NCI-H446 (cell line): Measurements from ENCODE around the gene CES4A.
A peak's percentile ranks its signal among the peaks of the same experiment; 100 is the strongest.
"Not testable (repeated sequence)": the region's sequence is repeated elsewhere in the genome, so short reads cannot be mapped to it uniquely, and the experiment has no call there.

Source experiments
- DNase-seq, 2 experiments: peaks; one replicate each; lab custom pipeline; 2025; lab: John Stamatoyannopoulos, UW

CES4A gene

DNA sequence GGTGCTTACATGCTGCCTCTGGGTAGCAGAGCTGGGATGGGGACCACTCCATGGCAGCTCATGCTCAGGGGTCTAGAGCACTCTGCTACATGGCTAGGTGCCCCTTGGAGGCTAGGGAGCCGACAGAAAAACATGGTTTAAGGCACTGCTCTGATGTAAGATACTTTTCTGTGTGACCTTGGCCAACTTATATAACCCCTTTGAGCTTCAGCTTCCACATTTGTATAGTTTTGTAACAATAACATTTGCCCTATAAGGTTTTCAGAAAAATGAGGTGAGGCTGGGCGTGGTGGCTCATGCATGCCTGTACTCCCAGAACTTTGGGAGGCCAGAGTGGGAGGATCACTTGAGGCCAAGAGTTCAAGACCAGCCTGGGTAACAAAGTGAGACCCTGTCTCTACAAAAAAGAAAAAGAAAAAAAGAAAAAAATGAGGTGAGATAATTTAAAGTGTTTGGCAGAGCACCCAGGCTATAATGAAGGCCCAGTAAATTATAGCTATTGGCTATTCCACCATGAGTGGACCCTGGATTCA is 3.2 kb downstream of the CES4A start:
- no peak for DNase-seq

- not testable (repeated sequence) for DNase-seq
Observed at GRCh38 chr16:66993558-66993957, 5.2 kb downstream of the CES4A start.

DNA sequence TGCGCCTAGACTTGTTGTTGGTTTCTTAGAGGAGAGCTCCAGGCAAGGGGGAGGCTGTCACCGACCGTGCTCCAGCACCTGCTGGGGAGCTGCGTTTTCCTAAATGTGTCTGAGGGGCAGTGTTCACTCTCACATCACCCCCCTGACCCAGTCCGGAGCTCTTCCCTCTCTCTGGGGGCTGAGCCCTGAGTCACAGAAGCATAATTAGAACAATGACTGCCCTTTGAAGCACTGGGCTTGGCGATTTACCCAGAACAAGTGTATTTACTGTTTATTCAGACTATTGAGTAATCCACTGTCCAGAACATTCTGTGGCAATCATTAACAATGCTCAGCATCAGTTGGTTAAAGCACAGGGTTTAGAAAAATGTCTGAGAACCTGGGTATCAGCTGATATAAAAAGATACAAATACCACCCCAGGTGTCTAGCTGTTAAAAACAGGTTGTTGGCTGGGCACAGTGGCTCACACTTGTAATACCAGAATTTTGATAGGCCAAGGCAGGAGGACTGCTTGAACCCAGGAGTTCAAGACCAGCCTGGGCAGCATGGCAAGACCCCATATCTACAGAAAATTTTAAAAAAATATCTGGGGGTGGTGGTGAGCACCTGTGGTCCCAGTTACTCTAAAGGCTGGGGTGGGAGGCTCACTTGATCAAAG is 8.1 kb downstream of the CES4A start:
- DNase-seq, result no peak

GRCh38 chr16:66996983-66997358 is 8.6 kb downstream of the CES4A start:
- no peak for DNase-seq

DNA sequence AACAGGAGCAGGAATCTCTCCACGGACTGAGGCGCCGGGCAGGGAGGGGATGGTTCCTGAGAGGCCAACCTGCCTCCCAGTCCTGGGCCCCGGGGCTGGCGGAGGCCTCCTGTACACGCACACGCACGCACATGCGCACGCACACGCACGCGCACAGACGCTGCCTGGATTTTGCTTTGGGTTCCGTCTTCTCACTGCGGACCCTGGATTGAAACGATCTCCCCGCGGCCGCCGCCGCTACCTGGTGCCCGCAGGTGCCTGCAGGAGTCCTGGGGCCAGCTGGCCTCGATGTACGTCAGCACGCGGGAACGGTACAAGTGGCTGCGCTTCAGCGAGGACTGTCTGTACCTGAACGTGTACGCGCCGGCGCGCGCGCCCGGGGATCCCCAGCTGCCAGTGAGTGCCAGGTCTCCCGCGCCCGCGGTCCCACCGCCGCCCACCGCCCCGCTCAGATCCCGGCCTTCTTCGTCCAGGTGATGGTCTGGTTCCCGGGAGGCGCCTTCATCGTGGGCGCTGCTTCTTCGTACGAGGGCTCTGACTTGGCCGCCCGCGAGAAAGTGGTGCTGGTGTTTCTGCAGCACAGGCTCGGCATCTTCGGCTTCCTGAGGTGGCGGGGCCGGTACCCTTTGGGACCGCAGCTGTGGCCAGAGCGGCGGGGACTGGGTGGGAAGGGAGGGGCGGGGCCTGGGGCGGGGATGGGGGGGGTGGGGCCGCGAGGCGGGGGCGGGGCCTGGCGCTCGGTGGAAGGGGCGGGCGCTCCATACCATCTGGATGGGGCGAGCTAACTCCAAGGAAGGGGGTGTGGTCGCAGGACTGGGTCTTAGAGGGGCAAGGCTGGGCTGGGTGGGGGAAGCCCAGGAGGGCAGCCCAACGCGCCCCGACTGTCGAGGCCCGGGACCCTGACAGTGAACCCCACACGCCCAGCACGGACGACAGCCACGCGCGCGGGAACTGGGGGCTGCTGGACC is 12.3 kb downstream of the CES4A start:
- DNase-seq, result no peak

GRCh38 chr16:67001726-67002125 is 13.3 kb downstream of the CES4A start:
- DNase-seq, result no peak

DNA sequence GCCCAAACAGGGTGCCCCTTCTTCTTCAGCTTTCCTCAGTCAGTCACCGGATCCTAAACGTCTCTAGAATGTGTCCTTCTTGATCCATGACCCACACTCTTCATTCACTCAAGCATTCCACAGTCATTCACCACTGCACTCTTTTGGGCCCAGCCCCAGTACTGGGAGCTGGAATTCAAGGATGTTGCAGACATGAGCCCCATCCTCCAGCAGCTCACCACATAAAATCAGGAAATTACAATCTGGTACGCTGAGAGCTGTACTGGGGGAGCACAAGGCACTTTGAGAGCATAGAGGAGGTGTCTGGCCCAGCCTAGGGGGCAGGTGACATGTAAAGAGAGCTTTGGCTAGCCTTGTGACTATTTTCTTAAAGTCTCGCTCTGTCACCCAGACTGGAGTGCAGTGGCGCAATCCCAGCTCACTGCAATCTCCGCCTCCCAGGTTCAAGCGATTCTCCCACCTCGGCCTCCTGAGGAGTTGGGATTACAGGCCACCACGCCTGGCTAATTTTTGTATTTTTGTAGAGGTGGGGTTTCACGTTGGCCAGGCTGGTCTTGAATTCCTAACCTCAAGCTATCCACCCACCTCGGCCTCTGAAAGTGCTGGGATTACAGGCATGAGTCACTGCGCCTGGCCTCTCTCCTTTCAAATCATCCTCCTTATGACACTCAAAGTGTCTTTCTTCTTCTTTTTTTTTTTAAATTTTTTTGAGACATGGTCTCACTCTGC is 18.7 kb downstream of the CES4A start:
- DNase-seq, result no peak

GRCh38 chr16:67009158-67009557 is 20.8 kb downstream of the CES4A start:
- DNase-seq, result no peak

DNA sequence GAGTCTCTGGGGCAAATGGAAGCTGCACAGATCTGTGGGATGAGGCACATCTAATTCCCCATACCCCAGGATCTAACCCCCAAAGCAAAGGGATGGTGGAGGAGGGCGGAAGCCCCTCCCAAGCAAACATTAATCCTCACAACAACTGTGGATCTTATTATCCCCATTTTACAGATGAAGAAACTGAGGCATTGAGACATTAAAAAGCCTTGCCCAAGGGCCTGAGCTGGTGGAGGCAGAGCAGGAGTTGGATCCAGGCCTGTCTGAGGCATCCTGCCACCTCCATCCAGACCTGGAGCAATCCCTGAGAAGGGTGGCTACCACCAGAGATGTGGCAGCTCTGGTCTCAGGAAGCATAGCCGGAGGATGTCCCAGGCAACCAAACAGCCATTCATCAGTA is 22.9 kb downstream of the CES4A start:
- DNase-seq, result no peak

- DNase-seq, result peak in 1 of 2 experiments; percentile 11
Observed at GRCh38 chr16:67013233-67013822, 24.9 kb downstream of the CES4A start.

- peak in 1 of 2 experiments; percentile 75 for DNase-seq
Observed at GRCh38 chr16:67013823-67014633, 25.6 kb downstream of the CES4A start.

DNA sequence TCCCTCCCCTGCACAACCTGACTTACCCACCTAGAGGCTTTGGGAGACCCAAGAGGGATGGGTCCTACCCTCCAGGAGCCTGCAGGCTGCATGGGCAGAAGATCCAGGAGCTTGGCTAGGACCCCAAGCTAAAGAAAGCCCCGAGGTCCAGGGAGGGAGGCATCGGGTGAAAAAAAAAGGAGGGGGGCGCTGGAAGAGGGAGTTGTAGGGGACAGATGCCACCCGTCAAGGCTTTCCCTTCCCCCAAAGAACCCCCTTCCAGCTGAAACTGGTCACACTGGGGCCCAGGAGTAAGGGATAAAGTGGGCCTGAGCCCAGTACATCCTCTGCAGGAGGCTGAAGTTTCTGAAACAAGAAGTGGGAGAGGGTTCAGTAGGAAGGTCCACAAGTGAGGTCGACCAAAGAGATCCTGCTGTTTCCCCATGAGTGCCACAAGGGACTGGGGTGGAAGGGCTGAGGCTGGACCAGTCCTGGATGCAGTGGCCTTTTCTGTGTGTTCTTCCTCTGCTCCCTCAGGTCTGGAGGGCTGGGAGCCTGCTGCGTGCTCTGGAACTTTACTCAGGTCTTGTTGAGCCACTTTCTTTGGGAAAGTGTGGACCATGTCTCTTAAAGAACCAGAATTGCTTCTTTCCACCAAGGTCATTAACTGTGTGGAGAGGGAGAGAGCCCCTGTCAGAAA is 26.4 kb downstream of the CES4A start:
- DNase-seq, result no peak

DNA sequence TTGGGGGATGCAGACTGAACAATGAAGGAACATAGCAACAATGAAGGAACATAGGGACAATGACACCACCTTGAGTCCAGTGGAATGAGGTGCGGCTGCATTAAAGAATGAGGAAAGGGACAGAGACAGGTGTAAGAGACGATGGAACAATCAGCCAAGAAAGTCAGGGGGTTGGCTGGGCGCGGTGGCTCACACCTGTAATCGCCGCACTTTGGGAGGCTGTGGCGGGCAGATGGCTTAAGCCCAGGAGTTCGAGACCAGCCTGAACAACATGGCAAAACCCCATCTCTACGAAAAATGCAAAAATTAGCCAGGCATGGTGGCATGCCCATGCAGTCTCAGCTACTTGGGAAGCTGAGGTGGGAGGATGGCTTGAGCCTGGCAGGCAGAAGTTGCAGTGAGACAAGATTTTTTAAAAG is 26.9 kb downstream of the CES4A start:
- no peak for DNase-seq

DNA sequence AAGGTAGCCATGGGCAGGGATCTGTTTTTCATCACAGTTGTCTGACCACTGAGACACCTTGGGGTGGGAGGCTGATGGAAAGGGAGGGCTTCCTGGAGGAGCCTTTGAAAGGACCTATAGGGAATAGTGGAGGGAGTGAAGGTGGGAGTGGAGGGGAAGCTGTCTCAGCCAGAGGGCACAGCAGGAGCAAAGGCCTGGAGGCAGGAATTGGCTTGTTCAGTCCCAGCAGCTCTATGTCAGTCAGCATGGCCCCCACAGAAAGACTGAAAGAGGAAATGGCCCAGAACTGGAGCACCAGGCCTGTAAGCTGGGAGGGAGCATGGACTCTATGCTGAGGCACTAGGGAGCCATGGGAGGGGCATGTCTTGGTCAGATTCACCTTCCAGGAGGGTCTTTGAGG is 27.8 kb downstream of the CES4A start:
- DNase-seq, result no peak

DNA sequence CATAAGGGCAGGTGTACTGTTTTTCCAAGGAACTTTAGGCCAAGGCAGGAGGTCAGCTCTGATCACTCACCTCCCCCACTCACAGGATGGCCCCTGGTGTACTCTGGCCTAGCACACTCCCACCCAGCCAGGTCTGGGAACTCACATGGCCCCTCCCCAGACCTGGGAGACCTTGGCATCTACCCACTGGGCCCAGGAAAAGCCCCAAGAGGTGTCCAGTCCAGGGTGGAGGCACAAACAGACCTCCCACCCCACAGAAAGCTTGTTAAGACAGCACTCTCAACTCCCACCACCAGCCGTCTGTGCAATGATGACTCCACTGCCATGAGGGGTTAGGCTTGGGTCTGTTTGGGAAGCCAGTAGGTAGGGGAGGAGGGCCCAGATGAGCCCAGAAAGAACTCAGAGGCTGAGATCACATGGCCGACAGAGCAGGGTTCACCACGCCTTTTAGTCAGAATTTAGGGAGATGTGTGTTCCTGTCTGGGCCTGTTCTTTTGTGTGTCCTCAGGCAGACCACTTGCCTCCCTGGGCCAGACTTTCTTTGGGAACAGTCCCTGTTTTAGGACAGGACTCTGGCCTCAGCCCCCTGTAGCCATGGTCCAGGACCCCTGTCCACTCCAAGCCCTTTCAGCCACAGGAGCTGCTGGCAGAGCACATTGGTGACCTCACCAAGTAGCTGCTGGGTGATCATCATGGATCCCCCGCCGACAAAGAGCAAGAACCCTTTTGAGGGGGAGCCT is 28.5 kb downstream of the CES4A start:
- no peak for DNase-seq

DNA sequence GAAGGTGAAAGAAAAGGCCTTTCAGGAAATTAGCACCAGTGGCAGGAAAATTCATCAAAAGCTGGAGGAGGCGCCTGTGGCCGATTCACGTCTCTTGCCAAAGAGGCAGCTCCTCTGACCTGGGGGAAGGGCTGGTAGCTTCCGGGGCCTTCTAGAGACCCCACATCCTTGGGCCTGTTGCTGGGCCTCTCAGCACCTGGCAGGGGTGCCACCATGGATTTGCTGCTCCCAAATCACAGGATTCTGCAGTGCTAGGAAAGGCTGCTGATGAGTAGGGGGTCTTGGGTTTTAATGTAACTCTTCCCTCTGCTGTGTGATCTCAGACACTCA is 29.0 kb downstream of the CES4A start:
- no peak for DNase-seq

- peak; percentile 21 to 76 for DNase-seq
Observed at GRCh38 chr16:67017810-67018488, 29.6 kb downstream of the CES4A start.

GRCh38 chr16:67019171-67019570 is 30.8 kb downstream of the CES4A start:
- DNase-seq, result no peak

DNA sequence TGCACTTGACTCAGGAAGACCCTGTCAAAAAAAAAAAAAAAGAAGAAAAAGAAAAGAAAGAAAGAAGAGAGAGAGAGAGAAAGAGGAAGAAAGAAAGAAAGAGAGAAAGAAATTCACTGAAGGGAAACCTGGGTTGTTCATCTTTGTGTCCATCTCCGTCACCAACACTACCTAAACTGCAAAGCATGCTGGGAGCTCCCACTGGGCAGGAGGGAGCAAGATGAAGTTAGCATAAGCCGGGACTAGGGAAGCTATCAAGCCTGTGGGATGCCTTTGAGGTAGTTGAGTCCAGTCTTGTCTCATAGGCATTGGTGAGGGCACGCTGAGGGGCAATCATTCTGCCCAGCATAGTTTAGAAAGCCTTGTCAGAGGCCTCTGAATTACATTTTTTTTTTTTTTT is 32.9 kb downstream of the CES4A start:
- DNase-seq, result no peak
